Activated CD4-positive, CD25-positive, alpha-beta regulatory T cell (primary cell): ENCODE data around the gene MYRIP.
"Not testable (repeated sequence)": the region's sequence is repeated elsewhere in the genome, so short reads cannot be mapped to it uniquely, and the experiment has no call there.

Experiments used
- DNase-seq, 4 experiments: peaks; one replicate each; lab custom pipeline; 2025; lab: John Stamatoyannopoulos, UW

The MYRIP gene

GRCh38 chr3:40237159-40237558 is 427.8 kb downstream of the MYRIP start:
- DNase-seq, result no peak

- no peak for DNase-seq
Observed at GRCh38 chr3:40237889-40238571, 428.6 kb downstream of the MYRIP start.

- no peak for DNase-seq
Observed at GRCh38 chr3:40240921-40241320, 431.5 kb downstream of the MYRIP start.

- no peak for DNase-seq
Observed at GRCh38 chr3:40242216-40242615, 432.8 kb downstream of the MYRIP start.

- no peak for DNase-seq
Observed at GRCh38 chr3:40242638-40243037, 433.2 kb downstream of the MYRIP start.

- DNase-seq, result no peak
Observed at GRCh38 chr3:40243056-40243455, 433.6 kb downstream of the MYRIP start.

GRCh38 chr3:40247714-40248454 is 438.5 kb downstream of the MYRIP start:
- DNase-seq, result no peak

GRCh38 chr3:40248591-40248990 is 439.2 kb downstream of the MYRIP start:
- no peak for DNase-seq

GRCh38 chr3:40249168-40249567 is 439.8 kb downstream of the MYRIP start:
- DNase-seq, result no peak

GRCh38 chr3:40254491-40254890 is 445.1 kb downstream of the MYRIP start:
- DNase-seq, result no peak

- DNase-seq, result no peak
Observed at GRCh38 chr3:40254891-40255290, 445.5 kb downstream of the MYRIP start.

GRCh38 chr3:40255532-40255931 is 446.1 kb downstream of the MYRIP start:
- no peak for DNase-seq

- no peak for DNase-seq
Observed at GRCh38 chr3:40258064-40258463, 448.7 kb downstream of the MYRIP start.

- DNase-seq, result no peak
Observed at GRCh38 chr3:40258555-40258954, 449.1 kb downstream of the MYRIP start.

GRCh38 chr3:40262331-40262730 is 452.9 kb downstream of the MYRIP start:
- no peak for DNase-seq

GRCh38 chr3:40264451-40264850 is 455.0 kb downstream of the MYRIP start:
- DNase-seq, result no peak

- DNase-seq, result no peak
Observed at GRCh38 chr3:40265181-40265580, 455.8 kb downstream of the MYRIP start.

- no peak for DNase-seq
Observed at GRCh38 chr3:40267937-40268724, 458.7 kb downstream of the MYRIP start.

GRCh38 chr3:40268802-40269524 is 459.6 kb downstream of the MYRIP start:
- no peak for DNase-seq

GRCh38 chr3:40278791-40279190 is 469.4 kb downstream of the MYRIP start:
- no peak for DNase-seq

GRCh38 chr3:40281995-40282394 is 472.6 kb downstream of the MYRIP start:
- DNase-seq, result no peak

GRCh38 chr3:40283057-40283456 is 473.6 kb downstream of the MYRIP start:
- DNase-seq, result not testable (repeated sequence)
